WTC11 (cell line): ENCODE measurements around the gene CST9L. TPM values are rescaled to one million over a fixed set of nuclear protein-coding genes. Genes with fewer than 3 reads are reported as not detected.

Experiments used
- ATAC-seq: fragments of 200-7000 bp; cut with Tn5 transposase; 2 replicates; pipeline ENCODE4 v1.10.0; 2021; ENCODE audit warnings: mild to moderate bottlenecking, moderate library complexity
- CTCF ChIA-PET: fragments of 300-600 bp; sonication (Branson Sonifier 250); formaldehyde crosslinking; loops from one replicate; lab custom pipeline; 2021; ENCODE audit warnings: antibody characterized with exemption; lab: Charles Lee
- POLR2A ChIA-PET: fragments of 350-600 bp; sonication (Branson Sonifier 250); formaldehyde crosslinking; loops from one replicate; lab custom pipeline; 2021; ENCODE audit warnings: antibody characterized with exemption; lab: Charles Lee
- DNase-seq: peaks from one replicate; pipeline ENCODE4 v3.0.0; 2021; ENCODE audit warnings: low spot score
- H3K27ac Mint-ChIP-seq: 2 replicates; pipeline ENCODE4 v1.8.0; 2021; ENCODE audit warnings: mixed read lengths
- H3K27me3 Mint-ChIP-seq: 2 replicates; pipeline ENCODE4 v1.8.0; 2021; ENCODE audit warnings: low read depth, mild to moderate bottlenecking, moderate library complexity, mixed read lengths
- H3K36me3 Mint-ChIP-seq: 2 replicates; pipeline ENCODE4 v1.8.0; 2021; ENCODE audit warnings: mixed read lengths
- H3K4me1 Mint-ChIP-seq: 2 replicates; pipeline ENCODE4 v1.8.0; 2022; ENCODE audit warnings: mixed read lengths
- H3K4me3 Mint-ChIP-seq: 2 replicates; pipeline ENCODE4 v1.8.0; 2021; ENCODE audit warnings: mild to moderate bottlenecking, moderate library complexity, mixed read lengths
- H3K9me3 Mint-ChIP-seq: 2 replicates; pipeline ENCODE4 v1.8.0; 2021; ENCODE audit warnings: mixed read lengths
- ARID4B ChIP-seq: sonication (generic); formaldehyde crosslinking; IDR thresholded peaks from 2 replicates; pipeline ENCODE4 v1.8.0; 2023; ENCODE audit warnings: missing genetic modification reagents, mild to moderate bottlenecking, borderline replicate concordance
- ATF1 ChIP-seq: sonication (generic); formaldehyde crosslinking; IDR thresholded peaks from 2 replicates; pipeline ENCODE4 v1.8.1; 2023; ENCODE audit warnings: mild to moderate bottlenecking, moderate library complexity, missing genetic modification reagents
- ATF3 ChIP-seq: sonication (generic); formaldehyde crosslinking; conservative IDR thresholded peaks from 2 replicates; pipeline ENCODE4 v1.8.1; 2022; ENCODE audit warnings: mild to moderate bottlenecking, missing genetic modification reagents
- ATF6 ChIP-seq: sonication (generic); formaldehyde crosslinking; IDR thresholded peaks from 2 replicates; pipeline ENCODE4 v1.8.1; 2023; ENCODE audit warnings: mild to moderate bottlenecking, missing genetic modification reagents
- CDX4 ChIP-seq: fragments of 250-450 bp; sonication (Bioruptor Pico); IDR thresholded peaks from 2 replicates; pipeline ENCODE4 v1.9.0; 2021; ENCODE audit warnings: moderate library complexity, mild to moderate bottlenecking, inconsistent platforms, borderline replicate concordance
- ERG ChIP-seq: fragments of 250-450 bp; sonication (Bioruptor Pico); IDR thresholded peaks from 2 replicates; pipeline ENCODE4 v1.8.0; 2021; ENCODE audit warnings: mild to moderate bottlenecking
- ESRRA ChIP-seq: sonication (generic); formaldehyde crosslinking; IDR thresholded peaks from 2 replicates; pipeline ENCODE4 v1.8.1; 2022; ENCODE audit warnings: mild to moderate bottlenecking, missing genetic modification reagents, borderline replicate concordance
- GABPB1 ChIP-seq: sonication (generic); formaldehyde crosslinking; IDR thresholded peaks from 2 replicates; pipeline ENCODE4 v1.8.1; 2023; ENCODE audit warnings: mild to moderate bottlenecking, missing genetic modification reagents
- IRF1 ChIP-seq: sonication (generic); formaldehyde crosslinking; IDR thresholded peaks from 2 replicates; pipeline ENCODE4 v1.8.0; 2023; ENCODE audit warnings: missing genetic modification reagents
- IRF2 ChIP-seq: sonication (generic); formaldehyde crosslinking; IDR thresholded peaks from 2 replicates; pipeline ENCODE4 v1.8.0; 2022; ENCODE audit warnings: low read depth, missing genetic modification reagents, borderline replicate concordance
- JUN ChIP-seq: sonication (generic); formaldehyde crosslinking; IDR thresholded peaks from 2 replicates; pipeline ENCODE4 v1.8.0; 2023; ENCODE audit warnings: mild to moderate bottlenecking, missing genetic modification reagents
- KAT7 ChIP-seq: sonication (generic); formaldehyde crosslinking; IDR thresholded peaks from 2 replicates; pipeline ENCODE4 v1.8.1; 2023; ENCODE audit warnings: missing genetic modification reagents, mild to moderate bottlenecking, borderline replicate concordance
- NFE2L1 ChIP-seq: sonication (generic); formaldehyde crosslinking; IDR thresholded peaks from 2 replicates; pipeline ENCODE4 v1.8.1; 2023; ENCODE audit warnings: missing genetic modification reagents
- SP1 ChIP-seq: sonication (generic); formaldehyde crosslinking; conservative IDR thresholded peaks from 2 replicates; pipeline ENCODE4 v1.8.1; 2022; ENCODE audit warnings: missing genetic modification reagents
- ZNF317 ChIP-seq: sonication (generic); formaldehyde crosslinking; IDR thresholded peaks from 2 replicates; pipeline ENCODE4 v1.8.1; 2023; ENCODE audit warnings: low read depth, mild to moderate bottlenecking, moderate library complexity, missing genetic modification reagents, borderline replicate concordance
- ZNF416 ChIP-seq: fragments of 250-450 bp; sonication (Bioruptor Pico); IDR thresholded peaks from 2 replicates; pipeline ENCODE4 v1.9.0; 2021; ENCODE audit warnings: mild to moderate bottlenecking, inconsistent platforms
- ZNF423 ChIP-seq: fragments of 250-450 bp; sonication (Bioruptor Pico); IDR thresholded peaks from 2 replicates; pipeline ENCODE4 v2.1.2; 2022; ENCODE audit warnings: mild to moderate bottlenecking, moderate library complexity
- ZSCAN18 ChIP-seq: fragments of 250-450 bp; sonication (Bioruptor Pico); IDR thresholded peaks from 2 replicates; pipeline ENCODE4 v2.1.2; 2022; ENCODE audit warnings: mild to moderate bottlenecking, moderate library complexity
- total RNA-seq: library from RNA; stranded (reverse); gene quantifications from 3 replicates; pipeline ENCODE4 v1.2.3, GENCODE V29; 2021

The CST9L gene
- total RNA-seq, 1 experiment from 2014 or later: not detected

GRCh38 chr20:23542801-23543200 lies 25.5 kb downstream of the CST9L start (continued):
- no peak for TF ChIP-seq ATF3
- no peak for TF ChIP-seq GABPB1 (CRISPR knock-in tag)
- no peak for TF ChIP-seq NFE2L1 (CRISPR knock-in tag)
- no peak for TF ChIP-seq ATF6 (CRISPR knock-in tag)
- no peak for TF ChIP-seq ZNF423 (CRISPR knock-in tag)

GRCh38 chr20:23541776-23542175 lies 26.5 kb downstream of the CST9L start:
- TF ChIP-seq ZNF317 (no peak), ESRRA (CRISPR knock-in tag) (no peak), SP1 (CRISPR knock-in tag) (no peak), ERG (CRISPR knock-in tag) (no peak), IRF2 (CRISPR knock-in tag) (no peak), KAT7 (CRISPR knock-in tag) (no peak), ARID4B (CRISPR knock-in tag) (no peak), ZNF416 (CRISPR knock-in tag) (no peak), IRF1 (CRISPR knock-in tag) (no peak), JUN (CRISPR knock-in tag) (no peak), CDX4 (no peak), ATF1 (CRISPR knock-in tag) (no peak), ZSCAN18 (no peak), ZNF423 (CRISPR knock-in tag) (no peak)
- no peak for ATAC-seq
- Mint-ChIP-seq H3K27me3 (peaks cover 4% of the 10 kb centered on the region; the same call in 1 of the 2 replicates), H3K4me3 (no peak overlapping the region), H3K27ac (no peak overlapping the region), H3K9me3 (peaks cover 22% of the 10 kb centered on the region), H3K4me1 (peaks cover 13% of the 10 kb centered on the region), H3K36me3 (no peaks in the 10 kb centered on the region)
- POLR2A ChIA-PET: no interaction called here
- no peak for DNase-seq
- CTCF ChIA-PET: interaction anchor here (1.2 kb wide), 1 partner anchor 100 kb away, joined by 3 read pairs; no protein-coding TSS in a partner anchor
